GM19455 (cell line): Measurements from ENCODE around the gene MT1F.

ENCODE experiments used
- ATAC-seq: cut with Tn5 transposase; IDR thresholded peaks from one replicate; pipeline ENCODE4 v1.9.1; 2021; ENCODE audit not compliant: unreplicated experiment

Gene MT1F

DNA sequence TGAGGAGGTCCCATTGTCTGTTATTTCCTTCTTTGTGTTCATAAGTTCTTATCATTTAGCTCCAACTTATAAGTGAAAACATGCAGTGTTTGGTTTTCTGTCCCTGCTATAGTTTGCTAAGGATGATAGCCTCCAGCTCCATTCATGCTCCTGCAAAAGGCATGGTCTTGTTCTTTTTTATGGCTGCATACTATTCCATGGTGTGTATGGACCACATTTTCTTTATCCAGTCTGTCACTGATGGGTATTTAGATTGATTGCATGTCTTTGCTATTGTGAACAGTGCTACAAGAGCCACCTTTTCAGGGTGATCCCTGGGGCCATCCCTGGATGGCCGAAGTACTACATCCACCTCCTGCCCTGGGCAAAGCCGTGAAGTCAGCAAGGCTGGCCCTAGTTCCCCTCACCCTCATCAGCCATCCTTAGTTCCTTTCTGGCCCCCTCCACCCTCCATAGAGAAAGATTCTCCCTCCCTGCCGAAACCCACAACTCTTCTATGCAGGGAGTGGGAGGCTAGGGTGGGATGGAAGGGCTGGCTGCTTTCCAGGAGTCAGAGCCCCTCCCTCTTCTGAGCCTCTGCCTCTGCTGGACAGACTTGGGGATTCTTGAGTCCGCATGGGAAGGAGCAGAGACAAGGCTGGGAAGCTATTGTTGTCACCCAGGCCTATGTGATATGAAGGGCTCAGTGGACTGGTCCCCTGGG is 32.8 kb downstream of the MT1F start:
- no peak for ATAC-seq

DNA sequence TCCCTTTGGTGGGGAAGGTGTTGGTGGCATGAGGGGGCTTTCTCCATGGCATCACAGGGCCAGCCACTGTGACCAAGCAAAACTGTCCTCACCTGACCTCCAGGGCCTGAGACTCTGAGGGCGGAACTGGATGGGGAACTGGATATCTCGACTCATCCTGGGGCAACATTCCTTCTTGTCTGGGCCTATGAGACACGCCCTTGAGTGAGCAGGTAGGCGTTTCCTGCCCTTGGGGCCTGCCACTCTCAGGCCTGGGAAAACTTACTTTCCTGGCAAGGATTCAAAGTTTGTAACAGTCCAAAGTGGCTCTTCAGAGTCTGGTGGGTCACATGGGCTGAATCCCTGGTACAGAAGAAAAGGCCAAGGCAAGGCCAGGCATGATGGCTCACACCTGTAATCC is 34.1 kb downstream of the MT1F start:
- ATAC-seq, result no peak

DNA sequence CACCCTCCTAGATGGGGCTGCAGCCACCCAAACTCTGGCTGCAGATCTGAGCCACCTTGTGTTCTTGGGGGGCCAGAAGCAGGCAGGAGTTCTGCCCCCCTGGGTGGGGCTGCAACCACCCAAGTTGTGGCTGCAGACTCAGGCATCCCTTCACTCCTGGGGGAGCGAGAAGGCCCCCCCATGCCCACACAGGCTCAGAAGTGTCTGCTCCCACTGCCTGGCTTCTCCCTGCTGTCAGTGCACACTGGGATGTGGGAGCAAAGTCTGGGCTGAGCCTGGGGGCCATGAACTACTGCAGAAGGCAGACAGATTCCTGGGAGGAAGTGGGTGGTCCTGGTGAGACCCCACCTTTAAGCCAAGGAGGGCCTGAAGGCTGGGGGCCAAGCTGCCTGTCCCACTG is 37.5 kb downstream of the MT1F start:
- no peak for ATAC-seq

- no peak for ATAC-seq
Observed at GRCh38 chr16:56697456-56698155, 39.8 kb downstream of the MT1F start.

GRCh38 chr16:56700195-56700594 is 42.4 kb downstream of the MT1F start:
- ATAC-seq, result no peak

- no peak for ATAC-seq
Observed at GRCh38 chr16:56700631-56701030, 42.9 kb downstream of the MT1F start.

DNA sequence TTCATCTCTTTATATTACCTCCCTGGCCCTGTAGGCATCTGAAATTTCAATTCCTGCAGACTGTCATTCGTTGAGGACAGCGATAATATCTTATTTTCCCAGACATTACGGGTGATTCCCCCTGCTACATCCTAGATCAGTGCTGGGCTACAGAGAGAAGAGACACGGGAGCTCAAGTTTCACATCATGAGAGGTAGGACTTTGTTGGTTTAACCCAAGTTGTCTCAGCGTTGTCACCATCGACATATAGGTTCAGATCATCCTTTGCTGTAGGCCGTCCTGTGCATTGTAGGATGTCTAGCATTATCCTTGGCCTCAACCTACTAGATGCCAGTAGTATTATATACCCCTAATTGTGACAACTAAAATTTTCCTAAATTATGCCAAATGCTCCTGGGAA is 43.8 kb downstream of the MT1F start:
- no peak for ATAC-seq

DNA sequence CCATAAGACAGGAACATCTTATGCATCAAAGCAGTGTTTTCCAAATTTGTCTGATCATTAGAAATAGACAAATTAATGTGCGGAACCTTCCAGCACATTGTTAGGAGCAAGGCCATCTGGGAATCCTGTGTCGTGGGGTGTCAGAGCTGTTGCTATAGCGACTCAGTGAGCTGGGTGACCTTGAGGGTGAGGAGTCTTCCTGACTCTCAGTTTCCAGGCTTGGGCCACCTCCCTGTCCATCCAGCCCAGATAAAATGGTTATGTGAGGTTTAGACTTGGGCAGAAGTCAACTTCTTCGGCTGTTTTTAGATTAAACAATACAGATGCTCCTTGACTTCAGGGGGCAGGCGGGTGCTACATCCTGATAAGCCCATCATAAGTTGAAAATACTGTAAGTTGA is 45.1 kb downstream of the MT1F start:
- ATAC-seq, result no peak
